CD14-positive monocyte (primary cell): Measurements from ENCODE around the gene PRDM10. TPM values are rescaled to one million over a fixed set of nuclear protein-coding genes. Genes with fewer than 3 reads are reported as not detected.

Source experiments
- DNase-seq, 3 donors: peaks; one replicate each; pipeline ENCODE4 v3.0.0-alpha.2; 2011 to 2022
- H2AFZ ChIP-seq: 2 replicates; pipeline ENCODE4 v1.6.0; 2012; ENCODE audit warnings: mild to moderate bottlenecking, low read depth, low read length, inconsistent platforms; ENCODE audit not compliant: insufficient read depth, poor library complexity, severe bottlenecking
- H3K27ac ChIP-seq, 2 donors: 1 replicate in 1 of 2; 2 replicates in 1 of 2; pipeline ENCODE4 v1.5.1; 2012 to 2013; ENCODE audit warnings: low read length in 2 of 2, control low read depth in 1 of 2, inconsistent platforms in 1 of 2, low read depth in 1 of 2, mild to moderate bottlenecking in 1 of 2
- H3K27me3 ChIP-seq, 2 donors: one replicate each; pipeline versions ENCODE4 v1.6.0 to v1.6.1; 2011 to 2013; ENCODE audit warnings: low read length in 2 of 2; ENCODE audit not compliant: control insufficient read depth in 2 of 2, insufficient read depth in 2 of 2
- H3K36me3 ChIP-seq, 2 donors: replicated peaks in 1 of 2; 1 replicate in 1 of 2; 2 replicates in 1 of 2; pipeline versions ENCODE4 v1.5.1 to v1.6.1; 2012 to 2013; ENCODE audit warnings: low read length in 2 of 2, control low read depth in 1 of 2, inconsistent platforms in 1 of 2, mild to moderate bottlenecking in 1 of 2; ENCODE audit not compliant: insufficient read depth in 2 of 2, control insufficient read depth in 1 of 2
- H3K4me1 ChIP-seq, 2 donors: 1 replicate in 1 of 2; 2 replicates in 1 of 2; pipeline versions ENCODE4 v1.5.1 to v1.6.1; 2012 to 2013; ENCODE audit warnings: low read length in 2 of 2, control low read depth in 1 of 2, inconsistent platforms in 1 of 2, mild to moderate bottlenecking in 1 of 2, moderate library complexity in 1 of 2; ENCODE audit not compliant: insufficient read depth in 2 of 2, control insufficient read depth in 1 of 2
- H3K4me2 ChIP-seq: replicated peaks from 2 replicates; pipeline ENCODE3; 2012; ENCODE audit warnings: low read length, moderate library complexity, mild to moderate bottlenecking; ENCODE audit not compliant: poor library complexity, severe bottlenecking; ENCODE audit errors: extremely low read depth
- H3K4me3 ChIP-seq, 3 experiments: fragments of 200-600 bp in 1 of 3; sonication (generic) in 1 of 3; replicated peaks in 1 of 3; 1 replicate in 2 of 3; 2 replicates in 1 of 3; pipeline ENCODE4 v1.5.1; 2011 to 2013; ENCODE audit warnings: low read length in 3 of 3, mild to moderate bottlenecking in 3 of 3, control low read depth in 2 of 3, low read depth in 2 of 3, inconsistent platforms in 1 of 3, moderate library complexity in 1 of 3
- H3K79me2 ChIP-seq: 2 replicates; pipeline ENCODE4 v1.6.0; 2012; ENCODE audit warnings: mild to moderate bottlenecking, control low read depth, inconsistent platforms, low read length, moderate library complexity; ENCODE audit not compliant: insufficient read depth
- H3K9ac ChIP-seq: 2 replicates; pipeline ENCODE4 v1.6.0; 2017; ENCODE audit warnings: low read length, mild to moderate bottlenecking; ENCODE audit not compliant: insufficient read depth, poor library complexity, severe bottlenecking
- H3K9me3 ChIP-seq, 2 donors: replicated peaks in 1 of 2; 1 replicate in 1 of 2; 2 replicates in 1 of 2; pipeline versions ENCODE4 v1.5.1 to v1.6.1; 2012 to 2013; ENCODE audit warnings: low read length in 2 of 2, control low read depth in 1 of 2; ENCODE audit not compliant: control insufficient read depth in 1 of 2, insufficient read depth in 1 of 2
- H4K20me1 ChIP-seq: 2 replicates; pipeline ENCODE4 v1.6.0; 2012; ENCODE audit warnings: mild to moderate bottlenecking, low read length, control low read depth, moderate library complexity; ENCODE audit not compliant: insufficient read depth
- H3K27ac Mint-ChIP-seq, 7 donors: one replicate each; pipeline ENCODE4 v1.8.0; 2020; ENCODE audit warnings: mild to moderate bottlenecking in 7 of 7, mixed read lengths in 7 of 7, moderate library complexity in 6 of 7, inconsistent platforms in 2 of 7
- H3K27me3 Mint-ChIP-seq, 3 donors: one replicate each; pipeline ENCODE4 v1.8.0; 2021 to 2022; ENCODE audit warnings: low read depth in 3 of 3, mild to moderate bottlenecking in 3 of 3, mixed read lengths in 3 of 3, moderate library complexity in 3 of 3, inconsistent platforms in 1 of 3
- H3K36me3 Mint-ChIP-seq, 2 donors: one replicate each; pipeline ENCODE4 v1.8.0; 2020; ENCODE audit warnings: mixed read lengths in 2 of 2, inconsistent platforms in 1 of 2, mild to moderate bottlenecking in 1 of 2
- H3K4me1 Mint-ChIP-seq: one replicate; pipeline ENCODE4 v1.8.0; 2020; ENCODE audit warnings: mild to moderate bottlenecking, mixed read lengths
- H3K4me3 Mint-ChIP-seq, 2 donors: one replicate each; pipeline ENCODE4 v1.8.0; 2020; ENCODE audit warnings: mild to moderate bottlenecking in 2 of 2, mixed read lengths in 2 of 2, moderate library complexity in 1 of 2
- H3K9me3 Mint-ChIP-seq, 7 donors: one replicate each; pipeline ENCODE4 v1.8.0; 2020 to 2022; ENCODE audit warnings: mixed read lengths in 7 of 7, mild to moderate bottlenecking in 6 of 7, moderate library complexity in 6 of 7, inconsistent platforms in 2 of 7
- CTCF ChIP-seq: fragments of 200-600 bp; IDR thresholded peaks from one replicate; pipeline ENCODE4 v1.8.0; 2022; ENCODE audit warnings: antibody characterized with exemption, mild to moderate bottlenecking
- WGBS: methylation state at CpG from one replicate; pipeline ENCODE4 v1.1.5; 2013; ENCODE audit warnings: missing lambda C conversion rate; ENCODE audit not compliant: insufficient coverage; 5-methylcytosine and 5-hydroxymethylcytosine counted together
- intact Hi-C, 2 donors: fragments of 100-400 bp; cut with micrococcal nuclease; formaldehyde crosslinking; loops; one replicate each; pipeline versions ENCODE4 v1.15.0 to v1.15.1; 2023
- polyA plus RNA-seq, 3 donors: library from polyadenylated mRNA; depleted of rRNA in 1 of 3; unstranded in 2 of 3; stranded (reverse) in 1 of 3; fragments of 300-500 nt in 2 of 3; fragments of >200 nt in 1 of 3; fragmentation: Illumina TruSeq in 2 of 3; gene quantifications; 1 replicate in 2 of 3; 2 replicates in 1 of 3; pipeline ENCODE4 v1.2.3, GENCODE V29; 2012 to 2021

Gene PRDM10
- polyA plus RNA-seq, 3 donors, result 0.64 to 5.6 (median 1.1) TPM

DNA sequence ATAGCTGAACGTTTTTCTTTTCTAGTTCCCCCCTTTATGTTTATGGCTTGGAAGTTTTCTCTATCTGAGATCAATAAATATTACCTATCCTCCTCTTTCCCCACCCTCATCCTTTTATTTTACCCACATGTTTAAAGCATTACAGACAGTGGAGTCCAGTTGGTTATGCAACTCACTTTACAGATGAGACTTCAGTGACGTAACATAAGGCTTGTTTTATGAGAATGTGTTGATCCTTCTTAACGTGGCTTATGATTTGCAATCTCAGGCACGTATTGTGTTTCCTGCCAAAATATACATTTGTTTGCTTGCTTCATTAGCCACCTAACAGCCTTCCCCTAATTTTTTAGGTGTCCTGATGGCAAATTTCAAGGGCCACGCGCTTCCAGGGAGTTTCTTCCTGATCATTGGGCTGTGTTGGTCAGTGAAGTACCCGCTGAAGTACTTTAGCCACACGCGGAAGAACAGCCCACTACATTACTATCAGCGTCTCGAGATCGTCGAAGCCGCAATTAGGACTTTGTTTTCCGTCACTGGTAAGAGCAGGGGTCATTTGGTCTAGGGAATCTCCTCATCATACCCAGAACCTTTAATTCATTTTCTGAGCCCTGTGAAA, 150.4 kb downstream of the PRDM10 start:
- Histone ChIP-seq H3K4me2 (no peak overlapping the region), H3K36me3 (no peaks in the 10 kb centered on the region), H3K79me2 (no peaks in the 10 kb centered on the region), H3K9ac (no peak overlapping the region), H3K4me1 (peaks cover 0 to 2% of the 10 kb centered on the region in 2 donors), H4K20me1 (no peaks in the 10 kb centered on the region), H3K27me3 (no peaks in the 10 kb centered on the region), H3K9me3 (no peaks in the 10 kb centered on the region), H3K4me3 (no peak overlapping the region), H3K27ac (no peak overlapping the region), H2AFZ (no peak overlapping the region)
- TF ChIP-seq CTCF, result no peak
- no peak overlapping the region for H3K4me3 Mint-ChIP-seq
- no CpG with 5 or more reads among the region's 15 CpGs for WGBS
- no peaks in the 10 kb centered on the region for H3K36me3 Mint-ChIP-seq
- H3K27me3 Mint-ChIP-seq, result peaks cover 0 to 4% (median 4%) of the 10 kb centered on the region in 3 donors
- peak overlapping the region in 1 of 7 donors; percentile 48 for H3K27ac Mint-ChIP-seq
- H3K4me1 Mint-ChIP-seq, result peaks cover 15% of the 10 kb centered on the region
- no peak for DNase-seq
- intact Hi-C loops, result no loop called here
- no peaks in the 10 kb centered on the region for H3K9me3 Mint-ChIP-seq

Other genes starting within 250 kb of the PRDM10 start
- 1 to 10 TPM in 1 of 3 donors, under 1 TPM in 2; 0.24 to 1.7 (median 0.56) TPM for gene TMEM45B, start 187.0 kb downstream of the PRDM10 start, polyA plus RNA-seq
- gene NFRKB, start 107.3 kb downstream of the PRDM10 start, polyA plus RNA-seq, result 10 to 100 TPM in 1 of 3 donors, 1 to 10 TPM in 2; 5.8 to 25.6 (median 9.1) TPM
- gene APLP2, start 67.1 kb upstream of the PRDM10 start, polyA plus RNA-seq, result 100 to 1,000 TPM; 486 to 622 (median 591) TPM
- 10 to 100 TPM; 13.3 to 36.0 (median 23.6) TPM for gene ST14, start 156.9 kb upstream of the PRDM10 start, polyA plus RNA-seq